Fibroblast of lung (primary cell): ENCODE data around the gene FAM107B. TPM values are rescaled to one million over a fixed set of nuclear protein-coding genes. Genes with fewer than 3 reads are reported as not detected.

Experiments used
- DNase-seq, 2 donors: peaks; one replicate each; pipeline versions ENCODE4 v3.0.0 to v3.0.0-alpha.2; 2010; ENCODE audit warnings: low read depth in 2 of 2
- H2AFZ ChIP-seq: 2 replicates; pipeline ENCODE4 v1.5.1; 2012; ENCODE audit warnings: low read length, control low read depth, inconsistent platforms
- H3K27ac ChIP-seq: 2 replicates; pipeline ENCODE4 v1.5.1; 2011; ENCODE audit warnings: low read length, control low read depth; ENCODE audit not compliant: insufficient read depth
- H3K27me3 ChIP-seq: 2 replicates; pipeline ENCODE4 v1.5.1; 2011; ENCODE audit warnings: mild to moderate bottlenecking, low read length; ENCODE audit not compliant: control insufficient read depth, insufficient read depth
- H3K36me3 ChIP-seq: 2 replicates; pipeline ENCODE4 v1.5.1; 2011; ENCODE audit warnings: low read length; ENCODE audit not compliant: control insufficient read depth, insufficient read depth
- H3K4me1 ChIP-seq: 2 replicates; pipeline ENCODE4 v1.5.1; 2011; ENCODE audit warnings: low read length; ENCODE audit not compliant: control insufficient read depth, insufficient read depth; ENCODE audit errors: extremely low read depth
- H3K4me2 ChIP-seq: 2 replicates; pipeline ENCODE4 v1.5.1; 2011; ENCODE audit warnings: low read length, control low read depth; ENCODE audit not compliant: insufficient read depth; ENCODE audit errors: extremely low read depth
- H3K4me3 ChIP-seq, 4 experiments: fragments of 200-600 bp in 1 of 4; sonication (generic) in 1 of 4; replicated peaks in 1 of 4; 2 replicates each; pipeline ENCODE4 v1.5.1; 2011 to 2016; ENCODE audit warnings: low read length in 4 of 4, low read depth in 3 of 4, mild to moderate bottlenecking in 3 of 4, control low read depth in 2 of 4, inconsistent platforms in 1 of 4, mixed read lengths in 1 of 4; ENCODE audit not compliant: insufficient read depth in 1 of 4; ENCODE audit errors: control extremely low read depth in 1 of 4
- H3K79me2 ChIP-seq: 2 replicates; pipeline ENCODE4 v1.5.1; 2012; ENCODE audit warnings: mild to moderate bottlenecking, low read length, inconsistent platforms; ENCODE audit not compliant: control insufficient read depth, insufficient read depth
- H3K9ac ChIP-seq: 2 replicates; pipeline ENCODE4 v1.5.1; 2011; ENCODE audit warnings: mild to moderate bottlenecking, low read length, control low read depth; ENCODE audit not compliant: insufficient read depth
- H3K9me3 ChIP-seq: 2 replicates; pipeline ENCODE4 v1.5.1; 2012; ENCODE audit warnings: low read depth, low read length; ENCODE audit not compliant: control insufficient read depth, insufficient read depth
- H4K20me1 ChIP-seq: 2 replicates; pipeline ENCODE4 v1.5.1; 2011; ENCODE audit warnings: low read length; ENCODE audit not compliant: control insufficient read depth, insufficient read depth; ENCODE audit errors: extremely low read depth
- EZH2 ChIP-seq: IDR thresholded peaks from 2 replicates; pipeline ENCODE4 v1.5.1; 2012; ENCODE audit warnings: low read length, control low read depth, mild to moderate bottlenecking; ENCODE audit errors: missing control alignments
- polyA plus RNA-seq, 2 donors: library from polyadenylated mRNA; depleted of rRNA in 1 of 2; stranded (reverse) in 1 of 2; unstranded in 1 of 2; fragments of >200 nt; gene quantifications; 2 replicates each; pipeline ENCODE4 v1.2.1, GENCODE V29; 2011 to 2012; ENCODE audit warnings: missing spikeins in 1 of 2
- total RNA-seq: library from RNA; depleted of rRNA; stranded (reverse); fragments of >200 nt; gene quantifications from 2 replicates; pipeline ENCODE4 v1.2.1, GENCODE V29; 2014
- TF ChIP-seq, protein P1 (sequence below), 2 donors: IDR thresholded peaks in 1 of 2; conservative IDR thresholded peaks in 1 of 2; 1 replicate in 1 of 2; 2 replicates in 1 of 2; pipeline ENCODE4 v1.5.1; 2011 to 2012; ENCODE audit warnings: low read length in 2 of 2, control low read depth in 1 of 2, inconsistent platforms in 1 of 2, low read depth in 1 of 2, mild to moderate bottlenecking in 1 of 2

FAM107B gene
- total and polyA plus RNA-seq, 2 donors (not counting 1 experiment from before 2014, with no cell fraction given): 29.0 to 36.0 TPM

DNA sequence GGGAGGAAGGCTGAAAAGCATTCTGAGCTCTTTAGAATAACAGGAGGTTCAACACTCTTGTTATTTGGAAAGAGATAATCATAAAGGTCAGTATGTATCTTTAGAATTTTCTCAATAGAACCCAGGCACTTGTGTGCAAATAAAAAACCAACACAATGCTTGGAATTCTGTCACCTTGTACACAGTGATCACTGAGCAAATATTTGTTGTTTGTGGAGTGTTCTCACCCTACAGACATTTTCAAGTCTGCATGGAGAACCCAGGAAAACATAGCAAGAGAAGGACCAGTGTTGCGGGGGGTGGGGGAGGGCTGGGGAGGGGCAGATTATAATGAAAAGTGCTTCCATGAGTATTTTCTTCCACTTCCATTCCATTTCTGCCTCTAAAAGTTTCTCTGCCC is 87.4 kb downstream of the FAM107B start:
- H3K9ac ChIP-seq: no peak overlapping the region
- H2AFZ ChIP-seq: no peak overlapping the region
- no peaks in the 10 kb centered on the region for H3K79me2 ChIP-seq
- no peak for DNase-seq
- no peak overlapping the region for H3K4me3 ChIP-seq
- no peak overlapping the region for H3K4me2 ChIP-seq
- H4K20me1 ChIP-seq: no peaks in the 10 kb centered on the region
- H3K36me3 ChIP-seq: no peaks in the 10 kb centered on the region
- no peaks in the 10 kb centered on the region for H3K27me3 ChIP-seq
- peaks cover 4% of the 10 kb centered on the region for H3K4me1 ChIP-seq
- no peak overlapping the region for H3K27ac ChIP-seq
- no peak for TF ChIP-seq EZH2
- TF ChIP-seq, protein P1, sequence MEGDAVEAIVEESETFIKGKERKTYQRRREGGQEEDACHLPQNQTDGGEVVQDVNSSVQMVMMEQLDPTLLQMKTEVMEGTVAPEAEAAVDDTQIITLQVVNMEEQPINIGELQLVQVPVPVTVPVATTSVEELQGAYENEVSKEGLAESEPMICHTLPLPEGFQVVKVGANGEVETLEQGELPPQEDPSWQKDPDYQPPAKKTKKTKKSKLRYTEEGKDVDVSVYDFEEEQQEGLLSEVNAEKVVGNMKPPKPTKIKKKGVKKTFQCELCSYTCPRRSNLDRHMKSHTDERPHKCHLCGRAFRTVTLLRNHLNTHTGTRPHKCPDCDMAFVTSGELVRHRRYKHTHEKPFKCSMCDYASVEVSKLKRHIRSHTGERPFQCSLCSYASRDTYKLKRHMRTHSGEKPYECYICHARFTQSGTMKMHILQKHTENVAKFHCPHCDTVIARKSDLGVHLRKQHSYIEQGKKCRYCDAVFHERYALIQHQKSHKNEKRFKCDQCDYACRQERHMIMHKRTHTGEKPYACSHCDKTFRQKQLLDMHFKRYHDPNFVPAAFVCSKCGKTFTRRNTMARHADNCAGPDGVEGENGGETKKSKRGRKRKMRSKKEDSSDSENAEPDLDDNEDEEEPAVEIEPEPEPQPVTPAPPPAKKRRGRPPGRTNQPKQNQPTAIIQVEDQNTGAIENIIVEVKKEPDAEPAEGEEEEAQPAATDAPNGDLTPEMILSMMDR (conservative IDR thresholded peaks at IDR 0.05 in 1 of 2, IDR thresholded peaks at IDR 0.05 in 1 of 2; ENCODE audit: low read depth in 1 of 2, low read length in 2 of 2): no peak
- no peaks in the 10 kb centered on the region for H3K9me3 ChIP-seq

DNA sequence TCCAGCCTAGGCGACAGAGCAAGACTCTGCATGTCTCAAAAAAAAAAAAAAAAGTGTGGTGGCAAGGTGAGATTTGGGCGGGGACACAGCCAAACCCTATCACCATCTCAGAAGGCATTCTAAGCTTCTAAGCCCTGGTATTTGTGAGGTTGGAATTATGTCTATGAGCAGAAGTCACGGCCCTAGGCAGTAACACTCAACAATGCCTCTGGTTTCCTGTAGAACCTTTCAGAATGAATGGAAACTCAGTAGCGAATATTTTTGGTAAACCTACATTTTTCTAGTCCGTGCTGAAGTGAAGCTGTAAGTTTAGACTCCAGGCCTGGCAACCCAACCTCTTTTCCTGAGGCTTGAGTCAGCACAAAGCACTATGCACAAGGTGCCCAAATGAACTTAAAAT is 88.3 kb downstream of the FAM107B start:
- Histone ChIP-seq H3K36me3 (no peaks in the 10 kb centered on the region), H3K27ac (no peak overlapping the region), H3K9ac (no peak overlapping the region), H2AFZ (no peak overlapping the region), H3K4me3 (no peak overlapping the region), H3K4me2 (no peak overlapping the region), H3K4me1 (peaks cover 4% of the 10 kb centered on the region), H3K9me3 (no peaks in the 10 kb centered on the region), H4K20me1 (no peaks in the 10 kb centered on the region), H3K79me2 (no peaks in the 10 kb centered on the region), H3K27me3 (no peaks in the 10 kb centered on the region)
- no peak for TF ChIP-seq EZH2
- TF ChIP-seq, protein P1 (conservative IDR thresholded peaks at IDR 0.05 in 1 of 2, IDR thresholded peaks at IDR 0.05 in 1 of 2; ENCODE audit: low read depth in 1 of 2, low read length in 2 of 2): no peak
- peak in 1 of 2 donors; percentile 78 for DNase-seq

DNA sequence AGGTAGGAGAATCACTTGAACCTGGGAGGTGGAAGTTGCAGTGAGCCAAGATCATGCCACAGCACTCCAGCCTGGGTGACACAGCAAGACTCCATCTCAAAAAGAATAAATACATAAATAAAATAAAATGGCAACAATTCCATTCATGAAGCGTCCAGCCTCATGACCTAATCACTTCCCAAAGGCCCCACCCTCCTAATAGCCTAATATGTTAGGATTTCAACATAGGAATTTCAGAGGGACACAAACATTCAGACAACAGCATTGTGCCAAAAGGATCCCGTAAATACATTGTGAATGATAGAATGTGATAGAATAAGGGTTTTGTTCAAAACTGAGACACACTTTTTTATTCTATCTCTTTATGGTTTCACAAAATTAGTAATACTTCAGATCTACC is 90.3 kb downstream of the FAM107B start:
- peak in 1 of 2 donors; percentile 21 for DNase-seq
- no peak overlapping the region for H2AFZ ChIP-seq
- H3K79me2 ChIP-seq: no peaks in the 10 kb centered on the region
- no peak overlapping the region for H3K27ac ChIP-seq
- peaks cover 4% of the 10 kb centered on the region for H3K4me1 ChIP-seq
- TF ChIP-seq EZH2: no peak
- TF ChIP-seq, protein P1 (conservative IDR thresholded peaks at IDR 0.05 in 1 of 2, IDR thresholded peaks at IDR 0.05 in 1 of 2; ENCODE audit: low read depth in 1 of 2, low read length in 2 of 2): no peak
- no peaks in the 10 kb centered on the region for H3K27me3 ChIP-seq
- no peaks in the 10 kb centered on the region for H3K36me3 ChIP-seq
- H3K4me2 ChIP-seq: no peak overlapping the region
- no peak overlapping the region for H3K4me3 ChIP-seq
- no peaks in the 10 kb centered on the region for H3K9me3 ChIP-seq
- no peak overlapping the region for H3K9ac ChIP-seq
- no peaks in the 10 kb centered on the region for H4K20me1 ChIP-seq
